Measurements from ENCODE around the gene CCN6.

GRCh38 chr6:112081569-112081968 is 27.7 kb downstream of the CCN6 start:
- no peak for TF ChIP-seq CTCF (IDR thresholded peaks at IDR 0.05)
- TF ChIP-seq POLR2AphosphoS5 (IDR thresholded peaks at IDR 0.05), result no peak
